ENCODE data around the gene KRT78. TPM values are rescaled to one million over a fixed set of nuclear protein-coding genes. Genes with fewer than 3 reads are reported as not detected.
A peak's percentile ranks its signal among the peaks of the same experiment; 100 is the strongest.

KRT78 gene
- total and polyA plus RNA-seq, 9 of the 15 experiments (the other 6 are each of a cell fraction or from before 2014, with no cell fraction given), result not detected

GRCh38 chr12:52805000-52805399 is 43.8 kb downstream of the KRT78 start (continued):
- TF ChIP-seq ZBTB40 (IDR thresholded peaks at IDR 0.05), result no peak
- no peak for TF ChIP-seq ZBTB40 (CRISPR knock-in tag; IDR thresholded peaks at IDR 0.05)
- TF ChIP-seq SPI1 (IDR thresholded peaks at IDR 0.05; ENCODE audit: borderline replicate concordance, low read depth, low read length), result peak; percentile 6; the same call in 1 of the 2 replicates

Data from K562 (cell line).